Measurements from ENCODE around the gene C12orf43.

GRCh38 chr12:121062391-121063045 lies 46.2 kb upstream of the C12orf43 start:
- no peak for TF ChIP-seq MAX (IDR thresholded peaks at IDR 0.05; ENCODE audit: low read depth, low read length)
- no peak for TF ChIP-seq CTCF (IDR thresholded peaks at IDR 0.05; ENCODE audit: low read depth, low read length)
